Activated naive CD4-positive, alpha-beta T cell (primary cell): ENCODE results near the gene TECTA.

Source experiments
- DNase-seq, 4 experiments: peaks; one replicate each; lab custom pipeline; 2025; lab: John Stamatoyannopoulos, UW

TECTA gene, protein sequence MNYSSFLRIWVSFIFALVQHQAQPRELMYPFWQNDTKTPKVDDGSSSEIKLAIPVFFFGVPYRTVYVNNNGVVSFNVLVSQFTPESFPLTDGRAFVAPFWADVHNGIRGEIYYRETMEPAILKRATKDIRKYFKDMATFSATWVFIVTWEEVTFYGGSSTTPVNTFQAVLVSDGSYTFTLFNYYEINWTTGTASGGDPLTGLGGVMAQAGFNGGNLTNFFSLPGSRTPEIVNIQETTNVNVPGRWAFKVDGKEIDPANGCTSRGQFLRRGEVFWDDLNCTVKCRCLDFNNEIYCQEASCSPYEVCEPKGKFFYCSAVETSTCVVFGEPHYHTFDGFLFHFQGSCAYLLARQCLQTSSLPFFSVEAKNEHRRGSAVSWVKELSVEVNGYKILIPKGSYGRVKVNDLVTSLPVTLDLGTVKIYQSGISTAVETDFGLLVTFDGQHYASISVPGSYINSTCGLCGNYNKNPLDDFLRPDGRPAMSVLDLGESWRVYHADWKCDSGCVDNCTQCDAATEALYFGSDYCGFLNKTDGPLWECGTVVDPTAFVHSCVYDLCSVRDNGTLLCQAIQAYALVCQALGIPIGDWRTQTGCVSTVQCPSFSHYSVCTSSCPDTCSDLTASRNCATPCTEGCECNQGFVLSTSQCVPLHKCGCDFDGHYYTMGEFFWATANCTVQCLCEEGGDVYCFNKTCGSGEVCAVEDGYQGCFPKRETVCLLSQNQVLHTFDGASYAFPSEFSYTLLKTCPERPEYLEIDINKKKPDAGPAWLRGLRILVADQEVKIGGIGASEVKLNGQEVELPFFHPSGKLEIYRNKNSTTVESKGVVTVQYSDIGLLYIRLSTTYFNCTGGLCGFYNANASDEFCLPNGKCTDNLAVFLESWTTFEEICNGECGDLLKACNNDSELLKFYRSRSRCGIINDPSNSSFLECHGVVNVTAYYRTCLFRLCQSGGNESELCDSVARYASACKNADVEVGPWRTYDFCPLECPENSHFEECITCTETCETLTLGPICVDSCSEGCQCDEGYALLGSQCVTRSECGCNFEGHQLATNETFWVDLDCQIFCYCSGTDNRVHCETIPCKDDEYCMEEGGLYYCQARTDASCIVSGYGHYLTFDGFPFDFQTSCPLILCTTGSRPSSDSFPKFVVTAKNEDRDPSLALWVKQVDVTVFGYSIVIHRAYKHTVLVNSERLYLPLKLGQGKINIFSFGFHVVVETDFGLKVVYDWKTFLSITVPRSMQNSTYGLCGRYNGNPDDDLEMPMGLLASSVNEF (N-terminal part only)

DNA sequence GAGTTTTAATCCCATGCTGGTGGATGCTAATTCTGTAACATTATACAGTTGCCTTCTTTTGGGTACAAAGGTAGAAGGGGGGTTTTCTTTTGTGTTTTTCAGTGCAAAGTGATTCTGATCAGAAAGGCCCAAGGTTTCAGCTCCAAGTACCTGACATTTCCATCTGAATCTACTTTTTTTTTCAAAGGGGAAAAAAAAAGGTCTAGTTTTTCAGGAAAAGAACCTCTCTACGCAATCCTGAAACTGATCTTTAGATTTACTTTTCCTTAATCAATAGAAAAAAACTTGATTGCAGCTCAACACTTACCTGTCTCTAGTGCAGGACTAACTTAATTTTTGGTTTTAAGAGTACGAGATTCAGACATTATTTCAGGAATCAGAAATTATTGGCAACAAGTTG, at the start of gene TECTA:
TECTA (plus strand) TSS at position 301 of the 400 bp plus-strand sequence. CDS start 1,423 bp downstream, outside the sequence.
- no peak for DNase-seq

DNA sequence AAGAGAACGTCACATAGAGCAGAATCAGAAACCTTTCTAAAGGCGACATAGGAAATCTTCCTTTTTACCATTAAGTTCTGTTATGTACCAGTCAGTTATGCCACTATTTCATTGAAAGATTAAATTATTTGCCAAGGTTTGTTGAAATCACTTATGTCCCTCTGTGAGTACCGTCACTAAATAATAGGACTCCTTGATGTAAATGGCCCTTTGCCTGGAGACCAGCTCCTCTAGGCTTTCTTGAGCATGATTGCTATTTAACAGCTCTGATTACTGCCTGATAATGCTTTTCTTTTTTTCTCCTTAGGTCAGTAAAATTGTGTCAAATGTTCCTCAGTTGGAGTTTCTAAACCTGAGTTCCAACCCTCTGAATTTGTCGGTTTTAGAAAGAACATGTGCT, 47.8 kb upstream of the TECTA start:
- no peak for DNase-seq

DNA sequence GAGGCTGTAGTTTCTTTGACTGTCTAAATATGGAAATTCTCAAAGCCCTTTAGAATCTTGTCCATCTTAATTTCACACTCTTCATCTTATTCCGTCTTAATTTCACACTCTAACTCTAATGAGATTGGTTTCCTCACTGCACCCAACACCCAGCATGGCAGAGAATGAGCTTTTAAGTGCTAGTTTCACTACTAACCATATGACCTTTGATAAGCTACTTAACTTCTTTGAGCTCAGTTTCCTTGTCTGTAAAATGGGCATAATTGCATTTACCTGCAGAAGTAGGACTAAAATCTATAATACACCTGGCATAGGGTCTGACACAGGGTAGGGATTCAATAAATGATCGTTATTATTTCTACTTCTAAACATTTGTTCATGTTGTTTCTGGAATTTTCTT, 46.8 kb upstream of the TECTA start:
- DNase-seq = no peak

DNA sequence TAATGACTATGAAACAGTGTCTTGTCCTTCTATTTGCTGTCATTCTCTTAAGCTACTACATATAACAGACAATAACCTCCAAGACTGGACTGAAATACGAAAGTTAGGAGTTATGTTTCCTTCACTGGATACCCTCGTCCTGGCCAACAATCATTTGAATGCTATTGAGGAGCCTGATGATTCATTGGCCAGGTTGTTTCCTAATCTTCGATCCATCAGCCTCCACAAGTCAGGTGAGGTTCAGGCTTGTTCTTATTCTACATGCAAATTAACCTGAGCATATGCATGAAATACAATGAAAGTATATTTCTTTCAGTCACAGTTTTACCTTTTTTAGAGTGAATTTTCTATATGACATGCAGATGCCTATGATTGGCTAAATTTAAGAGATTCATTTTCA, 46.0 kb upstream of the TECTA start:
- no peak for DNase-seq

DNA sequence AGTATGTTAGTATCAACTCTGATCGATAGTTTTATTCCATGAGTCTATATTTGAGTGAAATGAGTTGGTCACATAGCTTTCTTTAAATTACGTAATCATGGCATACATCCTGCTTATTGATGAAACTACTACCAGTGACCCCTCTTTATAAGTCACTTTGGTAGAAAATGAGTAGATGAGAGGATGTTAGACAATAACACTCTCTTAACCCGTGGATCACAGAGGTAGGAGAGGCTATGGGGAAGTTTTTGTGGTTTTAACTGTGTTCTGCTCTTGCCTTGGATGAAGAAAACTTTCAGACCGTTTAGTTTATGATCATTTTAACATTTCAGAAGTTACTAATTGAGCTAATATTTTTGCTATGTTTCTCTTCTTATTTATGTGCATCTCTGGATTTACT, 43.1 kb upstream of the TECTA start:
- no peak for DNase-seq

DNA sequence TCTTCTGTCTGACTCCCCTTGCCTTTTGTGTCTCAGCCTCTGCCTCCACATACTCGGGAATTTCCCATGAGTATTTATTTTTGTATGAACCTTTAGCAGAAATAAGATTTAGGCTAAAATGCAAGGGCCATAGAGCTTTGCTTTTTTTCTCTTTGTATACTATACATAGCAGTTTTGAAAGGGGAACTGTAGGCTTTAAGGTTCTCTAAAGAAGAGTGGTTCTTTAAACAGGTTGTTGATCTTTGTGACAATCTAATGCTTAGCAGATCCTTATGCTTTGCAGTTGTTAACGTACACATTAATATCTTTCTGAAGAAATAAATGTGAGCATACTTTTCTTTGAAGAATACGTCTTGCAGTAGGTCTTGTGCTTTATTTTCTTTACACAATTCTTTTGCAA, 42.1 kb upstream of the TECTA start:
- no peak for DNase-seq

DNA sequence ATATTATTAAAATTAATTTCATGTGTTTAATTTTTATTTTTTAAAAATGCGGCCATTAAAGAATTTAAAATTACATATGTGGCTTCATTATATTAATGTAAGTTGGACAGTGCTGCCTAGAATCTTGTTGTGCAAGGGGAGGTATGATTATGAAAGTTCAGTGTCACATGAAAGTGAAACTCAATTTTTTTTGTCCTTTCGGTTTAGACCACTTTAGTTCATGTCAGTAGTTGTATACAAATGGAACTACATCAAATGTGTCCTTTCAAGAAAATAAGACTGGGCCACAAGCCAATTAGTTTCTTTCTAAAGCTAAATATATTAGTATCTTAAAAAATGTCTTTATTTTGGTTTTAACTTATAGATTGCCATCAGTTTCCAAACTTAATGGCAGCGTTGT, 41.4 kb upstream of the TECTA start:
- DNase-seq = no peak

DNA sequence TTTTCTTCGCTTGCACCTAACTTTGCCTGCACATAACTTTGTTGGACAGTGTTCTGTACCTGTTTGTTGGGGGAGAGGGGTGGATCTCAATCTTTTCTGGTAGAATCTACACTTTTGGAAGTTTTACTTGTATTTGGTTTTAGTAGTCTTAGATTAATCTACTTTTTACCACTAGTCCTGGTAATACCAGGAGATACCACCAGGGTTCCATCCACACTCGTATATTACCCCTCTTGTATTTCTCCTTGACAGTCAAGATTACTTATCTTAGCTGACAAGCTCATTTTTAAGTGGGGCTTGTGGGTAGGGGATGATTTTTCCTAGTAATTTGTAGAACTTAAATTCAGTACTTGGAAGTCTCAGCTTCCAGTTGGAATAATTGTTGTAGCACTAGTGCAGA, 37.3 kb upstream of the TECTA start:
- DNase-seq = no peak

DNA sequence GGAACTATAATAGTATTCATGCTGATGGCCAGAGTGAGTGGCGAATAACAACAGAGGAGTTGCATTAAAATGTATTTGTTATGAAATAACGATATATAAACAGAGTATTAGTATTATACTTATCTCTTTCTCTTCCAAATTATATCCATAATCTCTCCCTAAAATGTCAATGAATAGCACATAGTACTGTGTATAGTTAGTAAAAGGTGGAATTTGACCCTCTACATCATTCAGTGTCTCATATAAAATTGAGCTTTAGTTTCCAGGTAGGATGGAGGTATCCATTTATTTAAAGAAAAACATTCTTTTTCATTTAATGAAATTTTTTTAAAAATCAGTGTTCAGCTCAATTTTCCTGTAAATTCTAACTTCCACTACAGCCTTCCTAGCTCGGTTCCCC, 34.4 kb upstream of the TECTA start:
- no peak for DNase-seq

DNA sequence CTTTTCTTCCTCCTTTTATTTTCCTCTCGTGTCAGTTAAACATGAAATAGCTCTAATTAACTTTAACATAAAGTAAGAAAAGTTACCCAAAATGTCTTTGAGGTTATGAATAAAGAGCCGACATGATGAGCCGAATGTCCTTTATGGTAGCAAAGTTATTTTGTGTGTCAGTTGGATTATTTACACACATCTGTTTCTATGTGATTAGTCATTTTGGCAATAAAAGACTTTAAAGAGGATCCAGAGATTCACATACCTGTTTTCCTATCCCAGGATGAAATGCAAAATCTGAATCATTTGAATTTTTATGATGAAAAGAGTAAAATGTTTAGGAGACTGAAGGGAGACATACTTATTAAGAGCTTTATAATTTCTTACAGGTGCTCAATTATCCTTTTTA, 34.0 kb upstream of the TECTA start:
- DNase-seq = no peak

DNA sequence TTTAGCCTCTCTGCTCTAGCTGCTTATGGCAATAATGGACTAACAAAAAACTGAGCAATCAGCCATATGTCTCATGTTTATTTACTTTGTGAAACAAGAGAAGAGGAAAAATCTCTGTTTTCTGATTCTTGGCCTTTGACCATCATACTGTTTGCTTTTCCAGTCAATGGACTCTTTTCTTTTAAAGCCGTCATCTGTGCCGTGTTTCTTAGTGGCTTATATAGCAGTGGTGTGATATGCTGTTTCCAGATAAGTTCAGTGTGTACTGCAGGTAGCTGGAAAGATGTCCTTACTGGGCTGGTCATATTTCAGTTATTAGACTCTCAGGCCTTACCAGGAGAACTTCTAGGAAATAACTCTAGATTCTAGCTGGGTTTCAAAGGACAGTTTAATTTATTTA, 33.6 kb upstream of the TECTA start:
- no peak for DNase-seq

DNA sequence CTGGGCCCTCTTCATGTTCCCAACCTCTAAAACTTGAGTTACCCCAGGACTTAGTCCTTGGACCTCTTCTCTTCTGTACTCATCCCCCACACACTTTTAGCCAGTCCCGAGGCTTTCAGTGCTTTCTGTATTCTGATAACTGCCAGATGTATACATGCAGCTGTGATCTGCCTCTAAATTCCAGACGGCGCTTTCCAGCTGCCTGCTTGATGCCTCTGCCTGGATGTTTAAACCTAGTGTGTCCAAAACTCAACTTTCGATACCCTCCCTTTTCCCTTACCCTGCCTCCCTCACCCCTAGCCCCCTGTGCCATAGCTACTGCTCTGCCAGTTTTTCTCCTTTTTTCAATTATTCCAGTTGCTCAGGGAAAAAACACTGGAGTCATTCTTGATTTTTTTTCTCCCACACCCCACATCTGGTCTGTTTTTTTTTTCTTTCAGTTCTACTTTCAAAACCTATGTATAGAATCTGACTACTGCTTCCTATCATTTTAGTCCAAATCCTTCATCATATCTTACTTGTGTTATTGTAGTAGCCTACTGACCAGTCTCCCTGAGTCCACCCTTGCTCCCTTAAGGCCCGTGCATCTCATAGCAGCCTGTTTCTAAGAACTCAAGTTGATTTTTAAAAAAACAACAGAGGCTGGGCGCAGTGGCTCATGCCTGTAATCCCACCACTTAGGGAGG, 32.9 kb upstream of the TECTA start:
- DNase-seq = no peak

DNA sequence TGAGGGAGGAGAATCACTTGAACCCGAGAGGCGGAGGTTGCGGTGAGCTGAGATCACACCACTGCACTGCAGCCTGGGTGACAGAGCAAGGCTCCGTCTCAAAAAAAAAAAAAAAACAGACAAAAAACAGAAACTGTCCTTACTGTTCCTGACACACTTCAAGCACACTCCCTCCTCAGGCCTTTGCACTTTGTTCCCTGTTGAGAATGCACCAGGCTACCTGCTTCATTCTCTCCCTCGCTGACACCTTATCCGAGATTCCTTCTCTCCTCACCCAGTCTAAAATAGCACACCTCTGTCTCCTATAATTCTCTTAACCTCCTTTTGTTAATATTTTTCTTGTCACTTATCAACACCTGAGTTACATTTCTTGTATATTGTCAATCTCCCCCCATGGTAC, 32.3 kb upstream of the TECTA start:
- DNase-seq = no peak

DNA sequence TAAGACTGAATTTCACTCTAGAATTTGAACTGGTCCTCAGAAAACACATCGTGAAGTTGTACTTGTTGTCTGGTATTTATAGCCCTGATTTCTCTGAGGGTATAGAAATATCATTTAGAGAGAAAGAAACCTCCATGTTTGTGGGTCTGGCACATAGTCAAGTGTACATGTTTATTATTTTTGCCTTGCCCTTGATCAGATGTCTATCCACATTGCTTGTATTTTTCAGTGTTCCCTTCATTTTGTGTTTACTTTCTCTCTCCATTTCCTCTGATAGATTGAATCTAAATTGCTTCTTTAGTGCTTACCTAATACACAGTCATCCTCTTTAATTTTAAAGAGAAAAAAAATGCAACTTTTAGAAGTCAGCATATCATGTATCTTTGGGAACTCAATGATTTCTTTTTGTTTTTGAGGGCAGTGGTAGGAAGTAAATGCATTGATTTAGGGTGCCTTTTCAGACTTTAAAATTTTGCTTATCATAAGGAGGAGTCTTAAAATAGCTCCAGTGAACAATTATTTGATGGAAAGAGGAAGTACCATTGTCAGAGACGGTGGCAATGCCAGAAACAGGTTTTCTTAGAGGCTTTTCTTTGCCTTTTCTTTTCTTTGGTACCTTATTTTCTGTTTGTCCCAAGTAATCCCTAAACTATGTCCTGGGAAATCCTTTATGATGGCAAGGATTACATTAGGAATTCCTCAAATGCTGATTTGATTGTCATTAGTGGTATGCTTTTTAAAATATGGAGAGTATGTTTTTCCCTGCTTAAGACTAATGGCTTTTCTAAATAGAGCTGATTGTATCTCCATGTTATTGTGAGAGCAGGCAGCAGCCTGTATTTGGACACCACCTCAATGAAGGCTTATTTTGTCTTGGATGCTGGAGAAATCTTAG, 29.8 kb upstream of the TECTA start:
- DNase-seq = no peak

DNA sequence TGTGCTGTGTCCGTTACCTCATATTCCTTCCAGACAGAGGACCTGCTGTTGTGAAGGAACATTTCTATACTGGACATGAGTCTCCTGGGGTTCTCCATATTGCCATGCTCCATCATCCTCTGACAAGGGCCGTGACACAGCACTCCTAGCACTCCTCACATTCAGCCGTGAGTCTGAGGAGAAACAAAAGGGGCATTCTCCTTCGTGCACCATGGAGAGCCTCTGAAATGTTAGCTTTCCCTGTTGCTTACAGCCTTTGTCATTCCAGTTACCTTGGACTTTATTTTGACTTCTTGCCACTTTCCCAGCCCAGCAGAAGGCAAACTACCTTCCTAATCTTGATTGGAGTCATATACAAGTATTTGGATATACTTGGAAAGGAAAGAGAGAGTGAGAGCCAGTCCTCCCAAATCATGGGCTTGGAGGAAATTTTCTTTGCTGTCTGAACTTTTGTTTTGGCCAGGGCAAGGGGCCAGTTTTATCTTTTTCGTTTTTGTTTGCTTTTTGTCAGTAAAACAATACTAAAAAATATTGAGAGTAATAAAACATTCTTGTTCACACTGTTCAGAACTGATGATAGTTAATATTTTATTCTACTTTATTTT, 29.1 kb upstream of the TECTA start:
- no peak for DNase-seq

DNA sequence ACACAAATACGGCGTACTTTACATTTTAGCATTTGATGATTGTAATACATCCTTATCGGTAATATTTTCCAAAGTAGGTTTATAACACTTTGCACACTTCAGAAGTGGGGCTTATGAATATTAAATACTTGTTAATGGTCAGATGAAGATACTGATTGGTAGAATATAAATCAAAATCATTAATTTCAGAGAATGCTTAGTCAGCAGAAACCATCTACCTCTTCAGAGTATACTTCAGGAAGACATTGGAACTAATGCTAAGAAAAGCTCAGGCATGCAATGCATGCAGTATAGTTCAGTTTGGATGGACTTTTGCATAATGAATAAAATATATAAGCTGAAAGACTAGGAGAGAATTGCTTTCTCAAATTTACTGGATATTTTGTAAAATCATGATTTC, 19.7 kb upstream of the TECTA start:
- no peak for DNase-seq

DNA sequence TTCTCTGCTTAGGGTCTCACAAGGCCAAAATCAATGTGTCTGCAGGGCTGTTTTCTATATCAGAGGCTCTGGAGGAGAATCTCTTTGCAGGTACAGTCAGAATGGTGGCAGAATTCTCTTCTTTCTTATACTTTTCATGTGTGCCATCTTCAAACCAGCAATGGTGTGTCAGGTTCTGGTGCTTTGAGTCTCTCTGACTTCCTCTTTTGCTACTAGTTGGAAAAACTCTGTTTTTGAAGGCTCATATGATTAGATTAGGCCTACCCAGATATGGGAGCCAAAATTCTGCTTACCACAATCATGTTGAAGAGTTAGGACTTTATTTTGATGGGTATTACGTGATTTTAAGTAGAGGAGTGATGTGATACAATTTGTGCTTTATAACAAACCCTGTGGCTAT, 18.8 kb upstream of the TECTA start:
- no peak for DNase-seq

DNA sequence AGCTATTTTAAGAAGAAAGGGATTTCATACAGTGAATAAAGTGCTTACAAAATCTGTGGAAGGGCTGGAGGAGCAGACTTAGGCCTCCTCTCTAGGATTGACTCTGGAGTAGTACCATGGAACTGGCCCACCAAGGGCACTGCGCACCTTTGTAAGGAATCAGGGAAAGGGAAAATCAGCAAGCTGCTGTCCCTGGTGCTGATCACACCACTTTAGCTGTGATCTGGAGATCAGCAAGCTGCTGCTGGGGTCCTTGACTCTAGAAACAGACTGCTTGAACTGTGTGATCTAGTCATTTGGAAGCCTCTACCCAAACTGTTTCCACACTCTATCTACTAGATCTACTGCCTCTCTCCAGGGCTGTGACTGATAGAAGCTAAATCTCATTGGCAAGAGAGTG, 18.4 kb upstream of the TECTA start:
- no peak for DNase-seq

DNA sequence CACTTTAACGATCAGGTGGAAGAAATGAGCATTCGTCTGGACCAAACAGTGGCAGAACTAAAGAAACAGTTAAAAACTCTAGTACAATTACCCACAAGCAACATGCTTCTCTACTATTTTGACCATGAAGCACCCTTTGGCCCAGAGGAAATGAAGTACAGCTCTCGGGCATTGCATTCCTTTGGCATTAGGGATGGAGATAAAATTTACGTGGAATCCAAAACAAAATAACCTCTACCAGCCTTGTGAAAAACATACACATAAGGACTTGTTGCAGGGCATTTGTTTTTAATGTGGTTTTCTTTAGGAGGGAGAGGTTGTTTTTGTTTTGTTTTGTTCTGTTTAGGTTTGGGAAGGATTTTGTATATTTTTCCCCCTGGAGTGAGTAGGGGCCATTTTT, 14.2 kb upstream of the TECTA start:
- DNase-seq = no peak

DNA sequence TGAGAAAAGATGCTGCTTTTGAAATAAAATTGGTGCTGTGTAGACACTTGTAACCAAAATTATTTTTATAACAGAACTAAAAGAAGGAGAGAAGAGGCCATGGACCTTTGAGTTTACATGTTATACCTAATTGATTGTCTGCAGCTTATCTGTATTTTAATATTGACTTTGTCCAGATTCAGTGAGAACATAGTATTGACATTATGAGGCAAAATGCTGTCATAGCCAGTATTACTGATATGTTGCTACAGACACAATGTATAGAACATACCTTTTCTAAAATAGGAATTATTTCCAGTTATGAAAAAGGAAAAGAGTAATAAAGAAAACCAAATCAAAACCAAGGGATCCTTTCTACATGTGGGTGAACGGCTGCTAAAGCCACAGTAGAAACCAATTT, 11.5 kb upstream of the TECTA start:
- DNase-seq = no peak
